Astrocyte of the spinal cord (primary cell): Measurements from ENCODE around the gene HMGN1.

Experiments used
- DNase-seq: peaks from one replicate; pipeline ENCODE4 v3.0.0; 2011; ENCODE audit warnings: low read depth, low spot score
- H3K4me3 ChIP-seq: 2 replicates; pipeline ENCODE4 v1.5.1; 2011; ENCODE audit warnings: low read depth, mild to moderate bottlenecking, low read length, moderate library complexity
- CTCF ChIP-seq: IDR thresholded peaks from 2 replicates; pipeline ENCODE4 v1.5.1; 2012; ENCODE audit warnings: low read depth, mild to moderate bottlenecking, low read length, inconsistent platforms
- in situ Hi-C: cut with HindIII; loops from 2 replicates; pipeline ENCODE4 v1.10.0; 2017; ENCODE audit warnings: low sequenced_read_pairs

Gene HMGN1

DNA sequence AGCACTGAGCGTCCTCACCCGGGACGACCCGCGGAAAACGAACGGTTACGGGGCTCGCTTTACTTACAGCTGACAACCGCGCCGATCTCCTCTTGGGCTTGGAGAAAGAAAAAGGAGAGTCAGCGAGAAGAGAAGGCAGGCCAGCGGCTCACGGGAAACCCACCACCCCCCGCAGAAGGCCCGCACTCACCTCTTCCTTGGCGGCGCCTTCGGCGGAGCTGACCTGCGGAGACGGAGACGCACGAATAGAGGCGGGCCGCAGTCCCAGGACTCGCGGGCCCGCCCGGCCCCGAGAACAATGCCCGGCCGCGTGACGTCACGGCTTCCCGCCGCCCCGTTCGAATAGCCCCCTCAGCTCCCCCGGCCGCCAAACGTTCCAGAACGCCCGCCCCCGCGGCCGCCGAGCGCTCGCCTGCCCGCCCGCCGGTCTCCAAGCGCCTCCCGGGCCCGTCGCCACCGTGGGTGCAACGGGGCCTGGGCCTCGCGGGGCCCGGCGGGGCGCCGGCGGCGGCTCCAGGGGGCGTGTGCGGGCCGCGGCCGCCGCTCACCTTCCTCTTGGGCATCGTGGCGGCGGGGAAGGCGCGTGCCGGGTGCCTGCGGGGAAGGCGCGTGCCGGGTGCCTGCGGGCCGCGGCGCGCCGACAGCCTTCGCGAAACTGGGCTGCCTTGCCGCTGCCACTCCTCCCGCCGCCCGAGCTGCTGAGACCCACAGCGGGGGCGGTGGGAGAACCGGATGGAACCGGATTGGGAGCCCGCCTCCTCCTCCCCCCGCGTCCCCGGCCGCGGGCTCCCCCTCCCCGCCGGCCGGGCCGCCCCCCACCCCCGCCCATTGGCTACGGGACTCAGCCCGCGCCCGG, at the start of gene HMGN1:
TSS of gene HMGN1 (minus strand) at position 734 of the 856 bp plus-strand sequence. CDS start at position 563, 171 bp downstream.
- in situ Hi-C loops, result no loop called here
- peak; percentile 91 for DNase-seq
- TF ChIP-seq CTCF, result no peak
- peak within 1 kb of the TSS; percentile 92 for H3K4me3 ChIP-seq

DNA sequence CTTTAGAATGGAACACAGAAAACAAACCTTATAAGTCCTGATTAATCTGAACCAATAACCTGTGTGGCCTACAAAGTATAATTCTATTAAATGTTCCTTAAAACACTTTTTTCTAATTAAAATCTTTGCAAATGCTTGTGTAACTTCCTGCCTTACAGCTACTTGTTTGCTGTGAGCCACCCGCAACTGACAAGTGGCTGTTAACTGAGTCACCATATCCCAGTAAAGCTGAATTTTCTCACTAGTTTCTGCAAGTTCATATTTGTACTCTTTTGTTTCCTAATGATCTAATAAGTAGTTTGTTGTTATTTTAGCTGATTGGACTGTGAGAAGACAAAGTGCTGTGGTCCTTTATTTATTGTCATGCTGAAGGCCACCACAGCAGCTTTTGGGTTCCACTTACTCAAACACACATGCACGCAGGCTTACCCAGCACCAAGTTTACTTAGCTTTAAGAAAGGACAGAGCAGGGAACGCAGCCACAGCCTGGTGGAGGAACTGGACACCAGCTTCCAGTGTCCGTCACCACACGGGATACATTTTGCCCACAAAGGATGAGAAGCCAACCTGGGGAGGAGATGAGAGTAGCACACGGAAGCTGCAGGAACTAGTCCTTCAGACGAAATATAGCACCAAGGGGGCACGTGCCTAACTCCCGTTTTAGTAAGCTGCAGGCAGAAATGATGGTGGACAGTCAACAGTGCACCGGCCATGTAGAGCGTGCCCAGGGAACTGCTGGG, 48.9 kb upstream of the HMGN1 start:
- no peak for DNase-seq
- no peak overlapping the region for H3K4me3 ChIP-seq
- no peak for TF ChIP-seq CTCF
- in situ Hi-C loops, result no loop called here

DNA sequence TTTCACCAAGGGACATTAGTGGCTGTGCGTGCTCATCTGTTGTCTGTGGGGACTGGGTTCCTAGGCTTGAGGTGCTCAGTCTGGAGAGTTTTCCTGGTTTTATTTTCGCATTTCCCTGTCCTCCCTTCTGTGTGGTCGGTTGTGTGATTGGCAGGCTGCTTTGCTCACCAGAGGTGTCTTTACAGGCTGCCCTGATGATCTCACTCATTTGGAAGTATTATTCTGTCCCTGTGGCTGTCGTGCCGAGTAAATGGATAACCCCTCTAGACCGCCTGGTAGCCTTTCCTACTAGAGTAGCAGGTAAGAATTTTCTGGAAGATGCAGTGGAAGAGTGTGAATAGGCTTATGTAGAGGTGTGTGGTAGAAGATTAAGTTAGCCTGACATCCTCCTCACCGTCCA, 44.1 kb upstream of the HMGN1 start:
- no peak for DNase-seq
- no peak overlapping the region for H3K4me3 ChIP-seq
- in situ Hi-C loops, result no loop called here
- TF ChIP-seq CTCF, result no peak

DNA sequence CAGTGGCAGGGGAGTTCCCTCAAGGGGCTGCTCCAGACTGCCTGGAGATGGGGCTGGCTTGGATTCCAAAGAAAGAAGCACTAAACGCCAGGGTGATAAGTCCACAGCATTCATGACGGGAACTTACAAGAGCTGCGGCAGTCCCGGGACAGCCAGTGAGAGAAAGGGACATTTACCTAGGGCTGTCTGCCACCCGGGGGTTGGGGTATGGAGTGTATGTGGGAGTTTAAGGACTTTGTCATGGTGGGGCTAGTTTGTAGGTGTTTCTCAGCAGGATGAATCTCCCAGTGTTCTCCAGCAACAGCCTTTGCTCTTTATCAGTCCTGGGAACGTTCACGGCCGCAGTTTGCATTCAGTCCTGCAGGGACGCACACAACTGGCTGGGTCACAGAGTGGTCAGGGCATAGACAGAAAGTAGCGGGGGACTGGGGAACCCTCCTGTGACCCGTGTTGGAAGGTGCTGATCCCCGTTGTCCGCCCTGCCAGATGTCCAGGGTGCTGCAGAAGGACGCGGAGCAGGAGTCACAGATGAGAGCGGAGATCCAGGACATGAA, 41.4 kb upstream of the HMGN1 start:
- in situ Hi-C loops, result no loop called here
- TF ChIP-seq CTCF, result no peak
- no peak overlapping the region for H3K4me3 ChIP-seq
- no peak for DNase-seq

DNA sequence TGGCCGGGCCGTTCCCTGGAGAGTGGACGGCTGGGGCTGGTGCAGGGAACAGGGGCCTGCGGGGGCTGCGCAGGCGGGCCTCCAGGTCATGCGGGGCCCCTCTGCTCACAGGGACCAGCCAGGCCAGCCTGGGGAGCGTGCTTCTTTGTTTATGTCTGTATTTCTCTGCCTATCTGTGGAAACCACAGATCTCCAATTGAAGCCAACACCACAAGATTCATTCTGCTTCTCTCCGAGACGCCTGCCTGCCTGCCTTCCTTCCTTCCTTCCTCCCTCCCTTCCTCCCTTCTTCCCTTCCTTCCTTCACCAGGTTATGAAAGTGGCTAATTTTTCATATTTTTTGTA, 39.9 kb upstream of the HMGN1 start:
- no peak overlapping the region for H3K4me3 ChIP-seq
- in situ Hi-C loops, result no loop called here
- TF ChIP-seq CTCF, result no peak
- DNase-seq, result no peak

GRCh38 chr21:39388038-39388810, 39.3 kb upstream of the HMGN1 start:
- peak; percentile 82 for DNase-seq
- in situ Hi-C loops, result no loop called here
- TF ChIP-seq CTCF, result peak; percentile 93
- H3K4me3 ChIP-seq, result peak overlapping the region; percentile 41
